Aorta (tissue), 5 donors: ENCODE results near the gene BEAN1. TPM values are rescaled to one million over a fixed set of nuclear protein-coding genes. Genes with fewer than 3 reads are reported as not detected.
A peak's percentile ranks its signal among the peaks of the same experiment; 100 is the strongest.

ENCODE experiments used
- ATAC-seq: fragments of 200-7000 bp; cut with Tn5 transposase; one replicate; pipeline ENCODE4 v1.9.1; 2022; ENCODE audit warnings: moderate library complexity; ENCODE audit not compliant: low FRiP score
- DNase-seq, 2 donors: peaks; one replicate each; pipeline ENCODE4 v3.0.0-alpha.2; 2020
- H3K27ac ChIP-seq, 2 donors: one replicate each; pipeline ENCODE4 v1.5.1; 2013; ENCODE audit warnings: low read length in 2 of 2, mild to moderate bottlenecking in 2 of 2, moderate library complexity in 2 of 2, control low read depth in 1 of 2, inconsistent platforms in 1 of 2, low read depth in 1 of 2
- H3K27me3 ChIP-seq, 2 donors: one replicate each; pipeline ENCODE4 v1.6.1; 2013; ENCODE audit warnings: control low read depth in 1 of 2, low read length in 1 of 2, mild to moderate bottlenecking in 1 of 2, moderate library complexity in 1 of 2; ENCODE audit not compliant: insufficient read depth in 2 of 2, control insufficient read depth in 1 of 2
- H3K36me3 ChIP-seq, 2 donors: one replicate each; pipeline ENCODE4 v1.6.1; 2013; ENCODE audit warnings: control low read depth in 1 of 2, low read length in 1 of 2, mild to moderate bottlenecking in 1 of 2; ENCODE audit not compliant: insufficient read depth in 2 of 2, control insufficient read depth in 1 of 2
- H3K4me1 ChIP-seq, 2 donors: one replicate each; pipeline ENCODE4 v1.6.1; 2013; ENCODE audit warnings: low read length in 2 of 2, control low read depth in 1 of 2, mild to moderate bottlenecking in 1 of 2, moderate library complexity in 1 of 2; ENCODE audit not compliant: insufficient read depth in 2 of 2, control insufficient read depth in 1 of 2
- H3K4me3 ChIP-seq, 2 donors: one replicate each; pipeline ENCODE4 v1.5.1; 2013; ENCODE audit warnings: low read length in 2 of 2, control low read depth in 1 of 2, mild to moderate bottlenecking in 1 of 2
- H3K9me3 ChIP-seq: one replicate; pipeline ENCODE4 v1.6.1; 2013; ENCODE audit warnings: mild to moderate bottlenecking, low read length; ENCODE audit not compliant: control insufficient read depth
- WGBS, 2 donors: extraction: QIAGEN DNeasy Blood & Tissue Kit; methylation state at CpG; one replicate each; pipeline ENCODE4 v1.1.7; 2013; 5-methylcytosine and 5-hydroxymethylcytosine counted together
- intact Hi-C, 2 donors: fragments of 100-400 bp; cut with DNase I; formaldehyde crosslinking; loops; one replicate each; pipeline versions ENCODE4 v1.14.2 to v1.15.0; 2022
- polyA plus RNA-seq, 2 donors: library from polyadenylated mRNA; stranded (reverse); fragments of 200-250 nt; gene quantifications; one replicate each; pipeline ENCODE4 v1.2.3, GENCODE V29; 2013
- total RNA-seq, 2 donors: library from RNA; stranded (reverse); fragmentation: NEBNext Ultra II Directional; extraction: Animal tissue kit (Norgen Biotek cat#: 25700); gene quantifications; one replicate each; pipeline ENCODE4 v1.2.1, GENCODE V29; 2021
- donor health status: healthy with polysubstance abuse.
- donor health status: Bipolar disorder and iron deficiency.
- donor health status: DM: no; HTN: no; CAD: no.
- donor health status: DM: no; HTN: no; CAD: no.
- donor health status: DM: yes; HTN: yes; CAD: no.

The BEAN1 gene
- total and polyA plus RNA-seq, 4 donors, result 0.13 to 1.8 (median 0.46) TPM

- 99 to 100% methylated on average over 1 of the region's 1 CpG for WGBS, 2 donors
- ATAC-seq (no peak), DNase-seq (no peak)
- Histone ChIP-seq H3K9me3 (no peaks in the 10 kb centered on the region), H3K27me3 (no peaks in the 10 kb centered on the region), H3K36me3 (no peaks in the 10 kb centered on the region), H3K27ac (no peak overlapping the region), H3K4me1 (no peaks in the 10 kb centered on the region), H3K4me3 (no peak overlapping the region)
- intact Hi-C loops, result no loop called here
These were observed 61.4 kb downstream of the BEAN1 start for GRCh38 chr16:66488505-66488904.

- Histone ChIP-seq H3K36me3 (no peaks in the 10 kb centered on the region), H3K4me1 (no peaks in the 10 kb centered on the region), H3K4me3 (no peak overlapping the region), H3K27ac (no peak overlapping the region), H3K9me3 (no peaks in the 10 kb centered on the region), H3K27me3 (no peaks in the 10 kb centered on the region)
- intact Hi-C loops, result no loop called here
- ATAC-seq (no peak), DNase-seq (peak in 1 of 2 donors; percentile 11)
- 75 to 76% methylated on average over 2 of the region's 2 CpGs for WGBS, 2 donors
These were observed 62.3 kb downstream of the BEAN1 start for GRCh38 chr16:66489385-66489784.

GRCh38 chr16:66489818-66490217, 62.7 kb downstream of the BEAN1 start:
- no peaks in the 10 kb centered on the region for H3K9me3 ChIP-seq
- H3K4me1 ChIP-seq, result no peaks in the 10 kb centered on the region
- no peaks in the 10 kb centered on the region for H3K27me3 ChIP-seq
- no peak overlapping the region for H3K27ac ChIP-seq
- H3K36me3 ChIP-seq, result no peaks in the 10 kb centered on the region
- DNase-seq, result peak in 1 of 2 donors; percentile 24
- no peak for ATAC-seq
- no peak overlapping the region for H3K4me3 ChIP-seq
- 90 to 91% methylated on average over 5 of the region's 5 CpGs for WGBS, 2 donors
- intact Hi-C loops, result no loop called here

- Histone ChIP-seq H3K27me3 (no peaks in the 10 kb centered on the region), H3K27ac (no peak overlapping the region), H3K4me1 (no peaks in the 10 kb centered on the region), H3K36me3 (no peaks in the 10 kb centered on the region), H3K9me3 (no peaks in the 10 kb centered on the region), H3K4me3 (no peak overlapping the region)
- no peak for ATAC-seq
- intact Hi-C loops, result no loop called here
- 82 to 87% methylated on average over 8 of the region's 8 CpGs for WGBS, 2 donors
- DNase-seq, result peak; percentile 41 to 76
These were observed 64.0 kb downstream of the BEAN1 start for GRCh38 chr16:66490774-66491715.

- H3K27ac ChIP-seq, result no peak overlapping the region
- no peak overlapping the region for H3K4me3 ChIP-seq
- H3K9me3 ChIP-seq, result no peaks in the 10 kb centered on the region
- H3K36me3 ChIP-seq, result no peaks in the 10 kb centered on the region
- H3K27me3 ChIP-seq, result no peaks in the 10 kb centered on the region
- no peaks in the 10 kb centered on the region for H3K4me1 ChIP-seq
- DNase-seq (peak in 1 of 2 donors; percentile 27), ATAC-seq (no peak)
- intact Hi-C loops, result no loop called here
- WGBS, 2 donors, result 87 to 88% methylated on average over 7 of the region's 7 CpGs
These were observed 64.6 kb downstream of the BEAN1 start for GRCh38 chr16:66491716-66492064.

- ATAC-seq (no peak), DNase-seq (peak in 1 of 2 donors; percentile 60)
- H3K36me3 ChIP-seq, result no peaks in the 10 kb centered on the region
- no peaks in the 10 kb centered on the region for H3K4me1 ChIP-seq
- H3K9me3 ChIP-seq, result no peaks in the 10 kb centered on the region
- intact Hi-C loops, result no loop called here
- WGBS, 2 donors, result 91 to 93% methylated on average over 14 of the region's 14 CpGs
- no peak overlapping the region for H3K27ac ChIP-seq
- no peaks in the 10 kb centered on the region for H3K27me3 ChIP-seq
- no peak overlapping the region for H3K4me3 ChIP-seq
These were observed 66.7 kb downstream of the BEAN1 start for GRCh38 chr16:66493490-66494401.

- ATAC-seq (no peak), DNase-seq (no peak)
- intact Hi-C loops, result no loop called here
- WGBS, 2 donors, result 93 to 96% methylated on average over 2 of the region's 2 CpGs
- H3K27ac ChIP-seq, result no peak overlapping the region
- H3K36me3 ChIP-seq, result no peaks in the 10 kb centered on the region
- no peaks in the 10 kb centered on the region for H3K27me3 ChIP-seq
- no peaks in the 10 kb centered on the region for H3K4me1 ChIP-seq
- no peak overlapping the region for H3K4me3 ChIP-seq
- H3K9me3 ChIP-seq, result no peaks in the 10 kb centered on the region
These were observed 67.8 kb downstream of the BEAN1 start for GRCh38 chr16:66494916-66495315.

GRCh38 chr16:66495440-66495839, 68.3 kb downstream of the BEAN1 start:
- WGBS, 2 donors, result 96 to 97% methylated on average over 2 of the region's 2 CpGs
- no peaks in the 10 kb centered on the region for H3K36me3 ChIP-seq
- ATAC-seq (no peak), DNase-seq (peak in 1 of 2 donors; percentile 17)
- no peaks in the 10 kb centered on the region for H3K9me3 ChIP-seq
- intact Hi-C loops, result no loop called here
- no peaks in the 10 kb centered on the region for H3K4me1 ChIP-seq
- no peaks in the 10 kb centered on the region for H3K27me3 ChIP-seq
- no peak overlapping the region for H3K4me3 ChIP-seq
- H3K27ac ChIP-seq, result no peak overlapping the region
